Measurements from ENCODE around the gene CDC37L1.
A peak's percentile ranks its signal among the peaks of the same experiment; 100 is the strongest.

Gene CDC37L1

DNA sequence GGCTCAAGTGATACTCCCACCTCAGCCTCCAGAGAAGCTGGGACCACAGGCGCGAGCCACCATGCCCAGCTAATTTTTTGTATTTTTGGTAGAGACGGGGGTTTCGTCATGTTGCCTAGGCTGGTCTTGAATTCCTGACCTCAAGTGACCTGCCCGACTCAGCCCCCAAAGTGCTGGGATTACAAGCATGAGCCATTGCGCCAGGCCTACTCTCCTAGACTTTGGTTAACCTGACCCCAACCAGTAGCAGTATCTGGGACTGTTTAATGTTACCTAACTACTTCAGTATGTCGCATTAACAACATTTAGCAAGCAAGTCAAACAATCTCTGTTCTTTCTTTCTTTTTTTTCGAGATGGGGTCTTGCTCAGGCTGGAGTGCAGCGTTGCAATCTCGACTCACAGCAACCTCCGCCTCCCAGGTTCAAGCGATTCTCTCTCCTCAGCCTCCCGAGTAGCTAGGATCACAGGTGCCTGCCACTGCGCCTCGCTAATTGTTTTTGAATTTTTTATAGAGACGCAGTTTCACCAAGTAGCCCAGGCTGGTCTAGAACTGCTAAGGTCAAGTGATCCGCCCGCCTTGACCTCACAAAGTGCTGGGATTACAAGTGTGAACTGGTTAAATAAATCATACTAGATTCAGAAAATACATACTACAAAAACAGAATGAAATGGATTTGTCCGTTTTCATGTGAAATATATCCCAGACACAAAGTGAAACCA is 59.7 kb downstream of the CDC37L1 start:
- 90 to 96% methylated on average over 16 of the region's 19 CpGs for WGBS, 2 experiments (ENCODE audit: insufficient coverage in 2 of 2)
- peak overlapping the region; percentile 85 for H3K4me3 ChIP-seq (ENCODE audit: extremely low read depth, insufficient read depth, low read length, poor library complexity, severe bottlenecking)
- H3K4me1 ChIP-seq (ENCODE audit: control insufficient read depth, insufficient read depth, low read length, poor library complexity, severe bottlenecking) = peaks cover 14% of the 10 kb centered on the region
- no peaks in the 10 kb centered on the region for H3K9me3 ChIP-seq (ENCODE audit: control insufficient read depth, low read length)
- H3K27ac ChIP-seq (ENCODE audit: low read depth, low read length, severe bottlenecking) = no peak overlapping the region
- peaks cover 3% of the 10 kb centered on the region for H3K36me3 ChIP-seq (ENCODE audit: control insufficient read depth, insufficient read depth, low read length)

DNA sequence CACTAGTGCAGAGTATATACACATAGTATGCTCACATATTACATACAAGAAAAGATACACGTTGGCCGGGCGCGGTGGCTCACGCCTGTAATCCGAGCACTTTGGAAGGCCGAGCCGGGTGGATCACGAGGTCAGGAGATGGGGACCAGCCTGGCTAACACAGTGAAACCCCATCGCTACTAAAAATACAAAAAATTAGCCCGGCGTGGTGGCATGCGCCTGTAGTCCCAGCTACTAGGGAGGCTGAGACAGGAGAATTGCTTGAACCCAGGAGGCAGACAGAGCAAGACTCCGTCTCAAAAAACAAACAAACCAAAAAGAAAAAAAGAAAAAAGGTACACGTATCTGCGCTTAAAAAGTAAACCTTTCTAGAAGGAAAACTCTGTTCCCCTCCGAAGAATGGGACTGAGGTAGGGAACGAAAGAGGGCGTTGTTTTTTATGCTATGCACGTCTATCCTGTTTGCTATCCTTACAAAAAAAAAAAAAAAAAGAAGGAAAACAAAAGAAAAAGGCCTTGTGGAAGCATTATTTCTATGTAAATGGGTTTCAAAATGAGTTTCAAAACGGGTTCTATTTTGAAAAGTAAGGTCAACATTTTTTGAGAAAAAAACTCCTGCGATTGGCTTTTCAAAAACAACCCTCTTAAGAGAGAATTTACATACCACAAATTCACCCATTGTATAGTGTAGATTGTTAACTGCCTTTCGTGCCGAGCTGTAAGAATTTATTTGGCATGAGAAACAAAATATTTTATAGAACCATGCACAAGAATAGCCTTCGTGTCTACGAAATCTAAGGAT is 60.4 kb downstream of the CDC37L1 start:
- Histone ChIP-seq H3K4me3 (ENCODE audit: extremely low read depth, insufficient read depth, low read length, poor library complexity, severe bottlenecking) (peak overlapping the region; percentile 85), H3K9me3 (ENCODE audit: control insufficient read depth, low read length) (no peaks in the 10 kb centered on the region), H3K4me1 (ENCODE audit: control insufficient read depth, insufficient read depth, low read length, poor library complexity, severe bottlenecking) (peaks cover 14% of the 10 kb centered on the region), H3K36me3 (ENCODE audit: control insufficient read depth, insufficient read depth, low read length) (peaks cover 3% of the 10 kb centered on the region), H3K27ac (ENCODE audit: low read depth, low read length, severe bottlenecking) (no peak overlapping the region)
- WGBS, 2 experiments (ENCODE audit: insufficient coverage in 2 of 2) = 55 to 58% methylated on average over 8 to 10 of the region's 26 CpGs

DNA sequence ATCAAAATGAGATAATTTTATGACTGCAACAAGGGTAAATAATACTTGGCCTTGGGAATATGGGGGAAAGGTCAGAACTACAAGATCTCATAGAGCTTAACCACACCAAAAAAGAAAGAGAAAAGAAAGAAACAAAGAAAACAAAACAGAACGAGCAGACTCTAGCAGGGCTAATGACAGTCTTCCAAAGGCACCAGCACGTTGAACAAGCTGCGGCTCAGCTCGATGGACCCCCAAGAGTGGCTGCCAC is 60.9 kb downstream of the CDC37L1 start:
- H3K36me3 ChIP-seq (ENCODE audit: control insufficient read depth, insufficient read depth, low read length) = peaks cover 3% of the 10 kb centered on the region
- WGBS, 2 experiments (ENCODE audit: insufficient coverage in 2 of 2) = 0 to 2% methylated on average over 4 of the region's 4 CpGs
- H3K27ac ChIP-seq (ENCODE audit: low read depth, low read length, severe bottlenecking) = no peak overlapping the region
- H3K4me3 ChIP-seq (ENCODE audit: extremely low read depth, insufficient read depth, low read length, poor library complexity, severe bottlenecking) = peak overlapping the region; percentile 85
- no peaks in the 10 kb centered on the region for H3K9me3 ChIP-seq (ENCODE audit: control insufficient read depth, low read length)
- H3K4me1 ChIP-seq (ENCODE audit: control insufficient read depth, insufficient read depth, low read length, poor library complexity, severe bottlenecking) = peaks cover 14% of the 10 kb centered on the region

DNA sequence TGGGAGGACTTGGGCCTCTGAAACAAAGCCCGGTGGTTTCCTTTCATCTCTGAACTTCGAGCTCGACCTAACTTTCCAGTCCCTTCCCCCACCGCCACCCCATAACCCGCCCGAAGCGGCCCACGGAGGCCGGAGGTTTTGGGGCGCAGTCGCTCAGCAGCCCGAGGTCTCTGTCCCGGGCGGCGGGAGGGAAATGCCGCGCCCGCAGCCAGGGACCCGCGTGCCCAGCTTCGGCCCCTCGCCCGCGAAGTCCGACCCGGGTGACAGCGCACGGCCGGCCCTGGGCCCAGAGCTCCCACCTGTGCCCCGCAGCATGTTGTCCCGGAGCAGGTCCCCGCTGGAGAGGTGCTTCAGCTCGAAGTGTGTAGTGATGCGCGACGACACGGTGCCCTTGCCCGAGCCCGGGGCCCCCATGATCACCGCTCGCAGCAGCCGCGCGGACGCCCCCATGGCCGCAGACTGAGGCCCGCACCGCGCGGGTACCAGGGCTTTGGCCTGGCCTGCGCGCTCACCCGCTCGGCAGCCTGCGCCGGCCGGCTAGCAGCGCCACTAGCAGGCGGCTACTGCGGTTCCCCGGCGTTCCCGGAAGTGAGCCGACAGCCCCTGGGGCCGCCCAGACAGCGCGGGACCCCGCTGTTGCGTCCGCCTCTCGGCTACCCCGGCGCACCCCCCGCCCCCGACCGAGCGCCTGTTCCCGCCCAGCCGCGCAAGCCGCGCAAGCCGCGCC is 61.4 kb downstream of the CDC37L1 start, which contains the start of gene AK3:
Gene AK3, minus strand, starts transcription at position 565 of the 727 bp plus-strand sequence. Its CDS starts 115 bp downstream, at position 450.
- Histone ChIP-seq H3K4me3 (ENCODE audit: extremely low read depth, insufficient read depth, low read length, poor library complexity, severe bottlenecking) (peak within 1 kb of the TSS; percentile 85), H3K36me3 (ENCODE audit: control insufficient read depth, insufficient read depth, low read length) (peaks cover 3% of the 10 kb centered on the region), H3K4me1 (ENCODE audit: control insufficient read depth, insufficient read depth, low read length, poor library complexity, severe bottlenecking) (peaks cover 14% of the 10 kb centered on the region), H3K27ac (ENCODE audit: low read depth, low read length, severe bottlenecking) (peak within 1 kb of the TSS; percentile 66), H3K9me3 (ENCODE audit: control insufficient read depth, low read length) (no peaks in the 10 kb centered on the region)
- 0 to 1% methylated on average over 52 to 70 of the region's 84 CpGs for WGBS, 2 experiments (ENCODE audit: insufficient coverage in 2 of 2)

DNA sequence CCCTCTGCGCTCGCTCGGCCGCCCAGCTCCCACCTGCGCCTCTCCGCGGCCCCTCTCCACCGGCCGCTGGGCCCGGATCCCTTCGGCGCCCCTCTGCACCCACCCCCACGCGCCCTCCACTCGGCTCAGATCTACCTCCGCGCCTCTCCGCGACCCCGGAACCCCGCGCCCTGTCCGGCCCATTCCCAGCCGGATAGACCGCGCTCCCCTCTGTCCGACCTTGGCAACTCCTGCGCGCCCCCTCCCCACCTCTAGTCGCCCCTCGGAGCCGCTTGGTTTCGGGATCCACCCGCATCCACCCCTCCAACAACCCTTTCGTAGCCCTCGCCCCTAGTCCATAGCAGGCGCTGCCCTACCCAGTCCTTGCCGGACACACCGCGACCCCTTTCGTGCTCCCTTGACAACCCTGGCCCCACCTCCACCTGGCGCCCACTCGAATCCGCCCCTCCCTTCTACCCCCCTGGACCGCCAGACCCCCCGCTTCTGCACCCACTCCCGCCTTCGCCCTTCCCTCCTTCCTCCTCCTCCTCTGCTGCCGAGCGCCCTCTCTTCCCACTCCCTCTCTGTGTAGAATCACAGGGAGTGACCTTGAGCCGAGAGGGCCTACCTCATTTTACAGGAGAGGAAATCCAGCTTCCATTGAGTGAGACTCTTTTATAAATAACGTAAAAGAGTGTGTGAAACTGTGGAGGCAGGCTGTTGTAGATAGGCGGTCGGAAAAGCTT is 62.2 kb downstream of the CDC37L1 start:
- Histone ChIP-seq H3K36me3 (ENCODE audit: control insufficient read depth, insufficient read depth, low read length) (peaks cover 3% of the 10 kb centered on the region), H3K9me3 (ENCODE audit: control insufficient read depth, low read length) (no peaks in the 10 kb centered on the region), H3K27ac (ENCODE audit: low read depth, low read length, severe bottlenecking) (peak overlapping the region; percentile 29), H3K4me3 (ENCODE audit: extremely low read depth, insufficient read depth, low read length, poor library complexity, severe bottlenecking) (peak overlapping the region; percentile 85), H3K4me1 (ENCODE audit: control insufficient read depth, insufficient read depth, low read length, poor library complexity, severe bottlenecking) (peaks cover 14% of the 10 kb centered on the region)
- WGBS, 2 experiments (ENCODE audit: insufficient coverage in 2 of 2) = 4 to 6% methylated on average over 43 to 48 of the region's 54 CpGs

DNA sequence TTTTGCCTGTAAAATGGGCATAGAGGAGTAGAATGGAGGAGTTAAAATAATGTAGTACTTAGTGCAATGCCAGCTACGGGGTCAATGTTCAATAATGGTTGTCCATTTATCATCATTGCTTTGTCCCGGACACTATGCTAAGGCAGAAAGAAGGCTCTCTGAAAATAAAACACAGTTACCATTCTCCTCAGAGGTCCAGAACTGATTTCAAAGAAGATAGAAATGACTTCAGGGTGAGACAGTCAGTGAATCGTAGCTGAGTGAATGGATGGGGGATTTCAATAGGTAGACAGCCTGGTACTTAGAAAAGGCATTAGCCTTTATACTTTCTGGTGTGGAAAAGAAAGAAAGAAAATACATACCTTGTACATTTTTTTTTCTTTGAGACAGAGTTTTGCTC is 62.9 kb downstream of the CDC37L1 start:
- H3K9me3 ChIP-seq (ENCODE audit: control insufficient read depth, low read length) = no peaks in the 10 kb centered on the region
- peaks cover 14% of the 10 kb centered on the region for H3K4me1 ChIP-seq (ENCODE audit: control insufficient read depth, insufficient read depth, low read length, poor library complexity, severe bottlenecking)
- H3K36me3 ChIP-seq (ENCODE audit: control insufficient read depth, insufficient read depth, low read length) = peaks cover 3% of the 10 kb centered on the region
- WGBS, 2 experiments (ENCODE audit: insufficient coverage in 2 of 2) = 46% methylated on average over 2 of the region's 3 CpGs; no CpG with 5 or more reads in 1 of the 2 experiments
- no peak overlapping the region for H3K4me3 ChIP-seq (ENCODE audit: extremely low read depth, insufficient read depth, low read length, poor library complexity, severe bottlenecking)
- no peak overlapping the region for H3K27ac ChIP-seq (ENCODE audit: low read depth, low read length, severe bottlenecking)

DNA sequence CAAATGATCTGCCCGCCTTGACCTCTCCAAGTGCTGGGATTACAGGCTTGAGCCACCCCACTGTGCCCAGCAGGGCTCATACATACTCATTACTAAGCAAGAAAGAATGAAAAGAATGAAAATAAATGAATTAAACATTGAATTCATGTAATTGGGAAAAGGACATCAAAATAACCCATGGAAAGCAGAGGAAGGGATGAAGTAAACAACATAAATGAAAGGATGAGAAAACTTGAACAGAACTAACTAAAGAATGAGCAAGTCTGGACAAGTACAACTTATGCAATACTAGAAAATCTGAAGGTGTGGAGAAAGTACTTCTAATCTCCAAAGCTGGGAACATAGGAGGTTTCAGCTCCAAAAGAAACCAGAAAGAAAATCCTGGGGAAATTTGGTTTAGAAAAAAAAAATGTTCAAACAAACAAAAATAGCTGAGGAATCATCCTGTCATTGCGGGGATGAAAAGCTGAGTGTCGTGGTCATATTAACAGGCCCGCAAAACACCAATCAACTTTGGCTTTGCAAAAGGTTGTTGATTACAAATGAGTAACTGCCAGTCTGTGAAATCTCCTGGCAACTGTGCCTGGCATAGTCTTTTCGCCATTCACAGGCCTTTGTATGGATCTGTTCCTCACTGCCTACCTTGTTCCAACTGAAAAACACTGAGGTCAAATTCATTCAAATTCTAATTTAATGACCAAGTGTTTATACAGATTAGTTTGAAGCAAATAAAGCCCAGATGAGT is 63.9 kb downstream of the CDC37L1 start:
- Histone ChIP-seq H3K9me3 (ENCODE audit: control insufficient read depth, low read length) (no peaks in the 10 kb centered on the region), H3K4me1 (ENCODE audit: control insufficient read depth, insufficient read depth, low read length, poor library complexity, severe bottlenecking) (peaks cover 14% of the 10 kb centered on the region), H3K36me3 (ENCODE audit: control insufficient read depth, insufficient read depth, low read length) (peaks cover 3% of the 10 kb centered on the region), H3K4me3 (ENCODE audit: extremely low read depth, insufficient read depth, low read length, poor library complexity, severe bottlenecking) (no peak overlapping the region), H3K27ac (ENCODE audit: low read depth, low read length, severe bottlenecking) (no peak overlapping the region)
- 71 to 75% methylated on average over 4 of the region's 5 CpGs for WGBS, 2 experiments (ENCODE audit: insufficient coverage in 2 of 2)

DNA sequence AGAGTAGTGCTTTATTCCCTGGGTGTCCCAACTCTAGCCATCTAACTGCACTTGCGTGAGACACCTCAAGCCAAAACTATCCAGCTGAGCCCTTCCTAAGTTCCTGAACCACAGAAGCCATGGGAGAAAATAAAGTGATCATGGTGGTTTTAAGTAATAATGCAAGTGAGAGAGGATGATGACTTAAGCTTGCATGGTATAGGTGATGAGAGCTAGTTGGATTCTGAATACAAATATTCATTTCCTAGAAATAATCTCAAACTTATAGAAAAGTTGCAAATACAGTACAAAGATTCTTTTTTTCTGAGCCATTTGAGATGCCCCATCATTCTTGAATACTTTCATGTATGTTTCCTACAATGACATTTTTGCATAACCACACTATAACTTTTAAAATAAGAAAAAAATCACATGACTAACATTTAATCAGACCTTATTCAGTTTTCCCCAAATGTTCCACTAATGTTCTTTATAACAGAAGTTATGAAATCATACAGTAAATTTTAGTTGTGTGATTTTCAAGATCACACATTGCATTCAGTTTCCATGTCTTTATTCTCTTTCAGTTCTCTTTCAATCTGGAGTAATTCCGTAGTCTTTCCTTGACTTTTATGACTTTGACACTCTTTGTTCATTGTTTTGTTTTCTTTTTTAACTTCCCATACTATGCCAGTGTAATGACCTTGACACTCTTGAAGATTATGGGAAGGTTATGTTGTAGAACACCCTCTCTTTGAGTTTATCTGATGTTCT is 67.1 kb downstream of the CDC37L1 start:
- Histone ChIP-seq H3K27ac (ENCODE audit: low read depth, low read length, severe bottlenecking) (no peak overlapping the region), H3K4me3 (ENCODE audit: extremely low read depth, insufficient read depth, low read length, poor library complexity, severe bottlenecking) (no peak overlapping the region), H3K9me3 (ENCODE audit: control insufficient read depth, low read length) (no peaks in the 10 kb centered on the region), H3K36me3 (ENCODE audit: control insufficient read depth, insufficient read depth, low read length) (no peaks in the 10 kb centered on the region), H3K4me1 (ENCODE audit: control insufficient read depth, insufficient read depth, low read length, poor library complexity, severe bottlenecking) (peaks cover 9% of the 10 kb centered on the region)
- WGBS, 2 experiments (ENCODE audit: insufficient coverage in 2 of 2) = no CpG with 5 or more reads among the region's 2 CpGs

DNA sequence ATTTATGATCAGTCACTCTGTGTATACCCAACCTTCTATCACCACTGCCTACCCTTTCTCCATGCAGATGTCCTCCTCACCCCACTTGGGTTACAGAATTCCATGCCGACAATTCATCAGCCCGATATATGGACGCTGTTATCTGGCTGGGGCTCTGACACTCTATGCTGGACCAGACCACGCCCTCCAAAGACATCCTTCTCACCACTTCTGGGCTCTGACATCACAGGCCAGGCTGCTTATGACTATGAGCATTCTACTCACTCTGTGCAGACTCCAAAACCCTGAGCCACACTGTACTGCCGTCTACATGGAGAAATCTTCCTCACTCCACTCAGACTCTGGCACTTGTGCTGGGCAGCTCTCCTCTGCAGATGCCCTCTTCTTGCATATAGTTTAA is 69.2 kb downstream of the CDC37L1 start:
- Histone ChIP-seq H3K4me1 (ENCODE audit: control insufficient read depth, insufficient read depth, low read length, poor library complexity, severe bottlenecking) (no peaks in the 10 kb centered on the region), H3K9me3 (ENCODE audit: control insufficient read depth, low read length) (no peaks in the 10 kb centered on the region), H3K4me3 (ENCODE audit: extremely low read depth, insufficient read depth, low read length, poor library complexity, severe bottlenecking) (no peak overlapping the region), H3K36me3 (ENCODE audit: control insufficient read depth, insufficient read depth, low read length) (no peaks in the 10 kb centered on the region), H3K27ac (ENCODE audit: low read depth, low read length, severe bottlenecking) (no peak overlapping the region)
- 96 to 97% methylated on average over 4 to 5 of the region's 5 CpGs for WGBS, 2 experiments (ENCODE audit: insufficient coverage in 2 of 2)
